Renal cortical epithelial cell (primary cell): ENCODE data around the gene LRRC46. TPM values are rescaled to one million over a fixed set of nuclear protein-coding genes. Genes with fewer than 3 reads are reported as not detected.

ENCODE experiments used
- DNase-seq: peaks from one replicate; pipeline ENCODE4 v3.0.0-alpha.2; 2011; ENCODE audit warnings: low read depth
- total RNA-seq: library from RNA; depleted of rRNA; stranded (reverse); fragments of >200 nt; gene quantifications from 2 replicates; pipeline ENCODE4 v1.2.3, GENCODE V29; 2014

The LRRC46 gene
- total RNA-seq, result 0.45 TPM in 1 of 2 replicates, not detected in the other

- peak; percentile 81 for DNase-seq
These were observed at the start of gene LRRC46, which contains the start of gene MRPL10 for GRCh38 chr17:47831003-47831933. Gene LRRC46, plus strand, starts transcription at chr17:47831670. Its CDS starts 320 bp downstream, at chr17:47831990. Gene MRPL10, minus strand, starts transcription at chr17:47831541. Its CDS starts 30 bp downstream, at chr17:47831511.

DNA sequence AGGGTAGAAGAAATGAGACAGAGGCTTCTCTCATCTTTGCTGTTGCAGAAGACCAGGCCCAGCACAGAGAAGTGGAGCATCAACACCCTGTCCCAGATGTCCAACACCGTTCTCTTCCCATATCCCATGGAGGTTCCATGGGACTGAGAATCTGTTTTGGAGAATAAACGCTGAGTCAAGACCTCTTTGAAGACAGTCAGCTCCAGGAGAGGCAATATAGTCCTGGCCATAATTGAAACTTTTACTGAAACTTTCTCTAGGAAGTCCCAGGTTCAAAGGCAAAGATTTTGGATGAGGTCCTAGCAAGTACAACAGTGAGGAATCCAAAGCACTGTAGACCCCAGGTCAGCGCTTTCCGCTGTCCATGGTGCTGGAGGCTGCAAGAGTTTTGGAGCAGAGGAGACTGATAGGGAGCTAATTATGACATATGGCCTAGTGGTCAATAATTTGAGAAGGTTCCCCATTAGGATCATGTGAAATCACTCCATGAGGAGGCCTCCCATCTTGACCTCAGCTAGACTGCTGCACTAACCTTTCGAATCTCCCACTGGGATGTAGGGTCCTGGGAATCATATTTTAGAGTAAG, 45.8 kb upstream of the LRRC46 start:
- DNase-seq, result peak; percentile 10

DNA sequence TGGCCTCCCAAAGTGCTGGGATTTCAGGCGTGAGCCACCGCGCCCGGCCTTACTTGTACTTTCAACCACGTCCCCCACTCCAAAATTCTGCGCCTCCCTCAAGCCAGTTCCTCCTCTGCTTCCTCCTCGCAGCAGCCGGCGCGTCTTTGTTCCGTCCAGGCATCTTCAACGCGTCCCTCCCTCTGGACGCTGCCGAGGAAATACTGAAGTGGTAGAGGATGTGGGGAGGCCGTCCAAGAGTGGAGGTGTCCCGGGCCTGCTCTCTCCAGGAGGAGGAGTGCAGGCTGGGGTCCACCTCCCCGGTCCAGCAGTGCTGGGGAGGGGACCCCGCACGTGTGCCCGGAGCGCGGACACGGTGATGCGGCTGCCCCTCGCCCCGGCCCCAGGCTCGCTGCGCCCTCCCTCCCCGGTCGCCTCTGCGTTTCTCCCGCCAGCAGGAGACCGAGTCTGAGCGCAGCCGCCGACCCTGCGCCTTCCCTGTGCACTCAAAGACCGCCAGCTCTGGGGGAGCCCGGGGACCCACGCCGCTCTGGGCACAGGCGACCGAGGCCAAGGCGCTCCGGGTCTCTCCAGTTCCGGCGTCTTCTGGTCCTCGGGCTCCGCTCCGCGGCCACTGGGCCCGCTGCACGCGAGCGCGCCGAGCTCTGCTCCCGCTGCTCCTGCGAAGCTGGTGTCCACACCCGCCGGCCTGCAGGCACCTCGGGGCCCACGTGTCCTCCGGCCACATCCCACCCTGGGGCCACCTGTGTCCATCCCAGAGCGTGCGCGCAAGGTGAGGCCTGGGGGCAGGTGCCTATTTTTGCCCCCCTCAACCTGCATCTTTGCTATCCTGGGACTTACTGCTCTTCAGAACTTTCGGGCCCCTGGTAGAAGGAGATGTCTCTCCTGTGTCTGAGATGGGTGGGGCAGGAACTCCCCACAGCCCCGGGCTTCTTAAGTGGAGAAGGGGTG, 41.6 kb upstream of the LRRC46 start:
- no peak for DNase-seq

- DNase-seq, result no peak
These were observed 40.4 kb upstream of the LRRC46 start for GRCh38 chr17:47791025-47791424.

- no peak for DNase-seq
These were observed 39.0 kb upstream of the LRRC46 start for GRCh38 chr17:47792457-47792856.

DNA sequence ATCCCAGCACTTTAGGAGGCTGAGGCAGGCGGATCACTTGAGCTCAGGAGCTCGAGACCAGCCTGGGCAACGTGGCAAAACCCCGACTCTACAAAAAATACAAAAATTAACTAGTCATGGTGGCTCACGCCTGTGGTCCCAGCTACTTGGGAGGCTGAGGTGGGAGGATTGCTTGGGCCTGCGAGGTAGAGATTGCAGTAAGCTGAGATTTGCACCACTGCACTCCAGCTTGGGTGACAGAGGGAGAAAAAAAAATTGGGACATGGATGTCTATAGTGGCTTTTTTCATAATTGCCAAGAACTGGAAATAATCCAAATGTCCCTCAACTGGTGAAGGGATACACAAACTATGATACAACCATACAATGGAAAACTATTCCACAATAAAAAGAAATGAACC, 38.5 kb upstream of the LRRC46 start:
- no peak for DNase-seq

DNA sequence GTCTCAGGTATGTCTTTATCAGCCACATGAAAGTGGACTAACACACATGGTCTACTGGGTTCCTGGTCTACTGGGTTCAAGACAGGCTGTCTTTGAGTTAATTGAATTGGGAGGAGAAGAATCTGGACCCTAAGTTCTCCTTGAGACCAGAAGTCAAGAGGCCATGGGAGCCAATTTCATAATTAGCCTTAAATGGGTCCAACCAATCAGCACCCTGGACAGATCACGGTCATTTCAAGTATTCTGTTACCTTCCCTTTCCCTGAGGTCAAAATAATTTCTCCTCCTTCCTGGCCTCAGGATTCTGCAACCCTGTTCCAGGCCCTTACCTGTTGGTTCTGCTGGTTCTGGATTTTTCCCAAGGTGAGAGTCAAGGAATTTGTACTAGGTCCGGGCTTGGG, 33.7 kb upstream of the LRRC46 start:
- DNase-seq, result peak; percentile 14

- no peak for DNase-seq
These were observed 30.8 kb upstream of the LRRC46 start for GRCh38 chr17:47800686-47801085.

DNA sequence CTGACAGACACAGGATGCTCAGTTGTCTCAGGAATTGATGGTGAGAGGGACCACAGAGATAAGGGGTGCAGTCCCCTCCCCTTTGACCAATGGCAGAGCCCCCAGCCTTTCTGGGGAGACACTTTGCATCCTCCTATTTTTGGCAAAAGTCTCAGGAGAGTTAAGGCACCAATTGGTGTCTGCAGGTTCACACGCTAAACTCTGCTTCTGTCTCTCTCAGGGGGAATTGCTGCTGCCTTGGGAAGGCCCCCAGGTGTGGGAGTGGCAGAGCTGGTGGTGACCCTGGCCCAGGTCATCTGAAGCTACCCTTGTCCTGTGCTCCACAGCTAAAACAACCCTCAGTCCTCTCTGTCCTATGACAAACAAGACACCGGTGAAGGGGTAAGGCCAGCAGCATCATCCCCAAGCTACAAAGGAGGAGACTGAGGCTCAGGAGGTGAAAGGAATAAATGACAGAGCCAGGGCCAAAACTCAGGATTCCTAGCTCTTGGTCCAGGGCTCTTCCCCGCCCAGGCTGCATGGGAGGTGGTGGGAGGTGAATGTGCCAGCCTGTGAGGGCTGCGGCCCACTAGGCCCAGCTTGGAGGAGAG, 30.2 kb upstream of the LRRC46 start:
- no peak for DNase-seq

- DNase-seq, result no peak
These were observed 29.6 kb upstream of the LRRC46 start for GRCh38 chr17:47801906-47802305.

- DNase-seq, result peak; percentile 33
These were observed 29.0 kb upstream of the LRRC46 start for GRCh38 chr17:47802341-47803022.

GRCh38 chr17:47803201-47803600, 28.3 kb upstream of the LRRC46 start:
- DNase-seq, result no peak

GRCh38 chr17:47803751-47804150, 27.7 kb upstream of the LRRC46 start:
- no peak for DNase-seq

GRCh38 chr17:47804461-47804860, 27.0 kb upstream of the LRRC46 start:
- DNase-seq, result no peak

- no peak for DNase-seq
These were observed 25.2 kb upstream of the LRRC46 start for GRCh38 chr17:47806026-47806912.

GRCh38 chr17:47806913-47807255, 24.6 kb upstream of the LRRC46 start:
- DNase-seq, result no peak

DNA sequence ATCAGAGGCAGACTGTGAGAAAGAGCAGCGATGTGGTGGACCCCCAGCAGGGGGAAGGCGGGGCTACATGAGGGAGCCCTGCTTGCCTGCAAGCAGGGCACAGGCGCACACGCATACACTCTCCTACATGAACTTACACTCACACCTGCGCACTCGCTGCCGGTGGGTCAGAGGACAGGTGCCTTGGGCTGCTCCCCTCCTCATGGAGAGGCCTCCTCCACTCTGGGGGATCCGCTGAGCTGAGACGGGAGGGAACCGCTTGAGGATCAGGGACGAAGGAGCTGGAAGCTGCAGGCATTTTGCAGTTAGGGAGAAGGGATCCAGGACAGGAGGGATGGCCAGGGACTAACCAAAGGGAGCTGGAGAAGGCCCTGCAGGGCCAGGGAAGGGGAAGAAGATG, 24.0 kb upstream of the LRRC46 start:
- DNase-seq, result no peak

DNA sequence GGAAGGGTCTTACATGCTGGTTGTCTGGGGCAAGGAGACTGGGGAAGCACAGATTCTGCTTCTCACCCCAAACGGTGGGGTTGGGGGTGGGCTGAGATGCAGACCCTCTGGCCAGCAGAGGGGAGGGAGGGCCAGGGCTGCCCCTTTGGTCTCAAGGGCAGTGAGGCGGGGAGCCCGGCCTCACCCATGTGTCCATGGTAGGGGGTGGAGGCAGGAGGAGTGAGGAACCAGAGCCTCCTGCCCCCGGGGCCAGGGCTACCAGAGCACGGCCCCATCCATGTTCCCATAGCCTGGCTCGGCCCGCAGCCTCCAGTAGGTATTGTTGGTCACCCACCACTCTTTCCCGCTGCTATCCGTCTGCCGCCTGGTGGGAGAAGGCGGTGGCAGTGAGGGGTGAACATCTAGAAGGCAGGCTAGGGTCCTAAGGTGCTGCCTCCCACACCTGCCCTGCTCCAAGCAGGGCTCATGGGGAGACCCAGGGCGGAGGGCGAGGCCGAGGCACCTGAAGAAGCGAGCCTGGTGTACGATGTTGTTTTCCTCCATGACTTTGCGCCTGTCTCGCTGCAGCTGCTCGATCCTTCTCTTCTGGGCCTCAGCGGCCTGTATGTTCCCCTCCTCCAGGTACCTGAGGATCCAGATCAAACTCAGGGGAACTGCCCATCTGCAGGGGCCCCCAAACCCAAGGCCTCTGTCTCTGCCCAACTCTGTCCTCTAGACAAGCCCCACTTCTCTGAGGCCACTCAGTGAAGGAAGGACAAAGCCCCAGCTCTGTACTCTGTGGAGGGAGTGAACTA, 23.2 kb upstream of the LRRC46 start:
- DNase-seq, result no peak

DNA sequence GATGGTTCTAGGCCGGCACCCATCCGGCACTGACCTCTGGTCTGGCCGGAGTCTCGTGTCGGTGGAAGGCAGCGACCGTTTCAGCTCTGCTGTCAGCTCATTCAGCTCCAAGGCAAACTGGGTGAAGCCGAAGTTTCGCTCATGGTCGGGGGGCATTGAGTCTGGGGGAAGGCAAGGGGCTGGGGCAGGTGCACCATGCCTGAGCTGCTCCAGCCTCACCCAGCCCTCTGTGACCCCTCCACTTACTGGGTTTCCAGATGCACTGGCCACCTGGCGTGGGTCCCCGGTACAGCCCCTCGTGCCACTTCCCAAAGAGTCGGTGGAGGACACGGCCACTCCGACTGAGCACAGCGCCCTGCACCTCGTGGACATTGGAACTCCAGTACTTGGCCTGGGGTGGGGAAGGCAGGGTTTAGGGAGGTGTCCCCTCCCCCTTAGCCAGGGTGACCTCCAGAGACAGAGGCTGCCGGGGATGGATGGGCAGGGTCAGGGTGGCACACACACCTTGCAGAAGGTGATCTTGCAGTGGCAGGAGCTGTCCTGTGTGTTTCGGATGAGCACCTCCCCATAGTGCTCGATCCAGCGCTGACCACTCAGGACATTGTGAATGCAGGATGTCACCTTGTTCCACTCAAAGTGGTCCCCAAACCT, 22.5 kb upstream of the LRRC46 start:
- no peak for DNase-seq
